ENCODE results near the gene GRM7.

DNA sequence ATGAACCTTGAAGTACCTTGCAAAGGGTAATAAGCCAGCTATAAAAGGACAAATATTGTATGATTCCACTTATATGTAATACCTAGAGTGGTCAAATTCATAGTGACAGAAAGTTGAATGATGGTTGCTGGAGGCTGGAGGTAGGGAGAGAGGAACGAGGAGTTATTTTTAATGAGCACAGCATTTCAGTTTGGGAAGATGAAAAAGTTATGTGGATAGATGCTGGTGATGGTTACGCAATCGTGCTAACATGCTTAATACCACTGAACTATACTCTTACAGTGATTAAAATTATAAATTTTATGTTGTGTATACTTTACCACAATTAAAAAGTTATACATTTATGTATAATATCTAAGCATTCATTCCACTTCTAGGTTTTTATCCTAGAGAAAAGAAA is 168.6 kb downstream of the GRM7 start:
- TF ChIP-seq, protein P1, sequence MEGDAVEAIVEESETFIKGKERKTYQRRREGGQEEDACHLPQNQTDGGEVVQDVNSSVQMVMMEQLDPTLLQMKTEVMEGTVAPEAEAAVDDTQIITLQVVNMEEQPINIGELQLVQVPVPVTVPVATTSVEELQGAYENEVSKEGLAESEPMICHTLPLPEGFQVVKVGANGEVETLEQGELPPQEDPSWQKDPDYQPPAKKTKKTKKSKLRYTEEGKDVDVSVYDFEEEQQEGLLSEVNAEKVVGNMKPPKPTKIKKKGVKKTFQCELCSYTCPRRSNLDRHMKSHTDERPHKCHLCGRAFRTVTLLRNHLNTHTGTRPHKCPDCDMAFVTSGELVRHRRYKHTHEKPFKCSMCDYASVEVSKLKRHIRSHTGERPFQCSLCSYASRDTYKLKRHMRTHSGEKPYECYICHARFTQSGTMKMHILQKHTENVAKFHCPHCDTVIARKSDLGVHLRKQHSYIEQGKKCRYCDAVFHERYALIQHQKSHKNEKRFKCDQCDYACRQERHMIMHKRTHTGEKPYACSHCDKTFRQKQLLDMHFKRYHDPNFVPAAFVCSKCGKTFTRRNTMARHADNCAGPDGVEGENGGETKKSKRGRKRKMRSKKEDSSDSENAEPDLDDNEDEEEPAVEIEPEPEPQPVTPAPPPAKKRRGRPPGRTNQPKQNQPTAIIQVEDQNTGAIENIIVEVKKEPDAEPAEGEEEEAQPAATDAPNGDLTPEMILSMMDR (IDR thresholded peaks at IDR 0.05), result no peak
- no peak for TF ChIP-seq POLR2A (IDR thresholded peaks at IDR 0.05)
